HEK293 (cell line): ENCODE measurements around the gene DYNLT2.

Source experiments
- GLIS1 ChIP-seq: fragments of 450-650 bp; formaldehyde crosslinking; IDR thresholded peaks from 2 replicates; pipeline ENCODE4 v1.5.1; 2016; ENCODE audit warnings: missing biosample characterization, missing genetic modification characterization
- KLF16 ChIP-seq: fragments of 450-650 bp; formaldehyde crosslinking; IDR thresholded peaks from 2 replicates; pipeline ENCODE4 v1.5.1; 2017; ENCODE audit warnings: missing biosample characterization, missing genetic modification characterization
- KLF7 ChIP-seq: fragments of 450-650 bp; formaldehyde crosslinking; IDR thresholded peaks from 2 replicates; pipeline ENCODE4 v1.5.1; 2016; ENCODE audit warnings: missing biosample characterization, missing genetic modification characterization, borderline replicate concordance
- KLF9 ChIP-seq: fragments of 450-650 bp; formaldehyde crosslinking; IDR thresholded peaks from 2 replicates; pipeline ENCODE4 v1.5.1; 2016; ENCODE audit warnings: missing biosample characterization, missing genetic modification characterization, low read depth
- SP2 ChIP-seq: fragments of 450-650 bp; formaldehyde crosslinking; IDR thresholded peaks from 2 replicates; pipeline ENCODE4 v1.5.1; 2016; ENCODE audit warnings: missing biosample characterization, missing genetic modification characterization
- SP3 ChIP-seq: fragments of 450-650 bp; formaldehyde crosslinking; IDR thresholded peaks from 2 replicates; pipeline ENCODE4 v1.5.1; 2016; ENCODE audit warnings: missing biosample characterization, missing genetic modification characterization
- ZBTB10 ChIP-seq: fragments of 450-650 bp; formaldehyde crosslinking; IDR thresholded peaks from 2 replicates; pipeline ENCODE4 v1.5.1; 2016; ENCODE audit warnings: missing biosample characterization, missing genetic modification characterization
- ZBTB11 ChIP-seq: fragments of 450-650 bp; formaldehyde crosslinking; conservative IDR thresholded peaks from 2 replicates; pipeline ENCODE4 v1.5.1; 2016; ENCODE audit warnings: low read depth, missing biosample characterization, missing genetic modification characterization
- ZBTB21 ChIP-seq: fragments of 450-650 bp; formaldehyde crosslinking; IDR thresholded peaks from 2 replicates; pipeline ENCODE4 v1.5.1; 2017; ENCODE audit warnings: missing biosample characterization, missing genetic modification characterization
- ZNF121 ChIP-seq: fragments of 450-650 bp; formaldehyde crosslinking; IDR thresholded peaks from 2 replicates; pipeline ENCODE4 v1.5.1; 2016; ENCODE audit warnings: missing biosample characterization, missing genetic modification characterization
- ZNF132 ChIP-seq: fragments of 450-650 bp; formaldehyde crosslinking; IDR thresholded peaks from 2 replicates; pipeline ENCODE4 v1.5.1; 2017; ENCODE audit warnings: missing biosample characterization, missing genetic modification characterization, borderline replicate concordance
- ZNF2 ChIP-seq: fragments of 450-650 bp; formaldehyde crosslinking; IDR thresholded peaks from 2 replicates; pipeline ENCODE4 v1.5.1; 2016; ENCODE audit warnings: missing biosample characterization, missing genetic modification characterization
- ZNF394 ChIP-seq: fragments of 450-650 bp; formaldehyde crosslinking; IDR thresholded peaks from 2 replicates; pipeline ENCODE4 v1.5.1; 2016; ENCODE audit warnings: missing biosample characterization, missing genetic modification characterization, mild to moderate bottlenecking, moderate library complexity, borderline replicate concordance
- ZNF423 ChIP-seq: fragments of 450-650 bp; formaldehyde crosslinking; IDR thresholded peaks from 2 replicates; pipeline ENCODE4 v1.5.1; 2016; ENCODE audit warnings: missing biosample characterization, missing genetic modification characterization
- ZNF621 ChIP-seq: fragments of 450-650 bp; formaldehyde crosslinking; IDR thresholded peaks from 2 replicates; pipeline ENCODE4 v1.5.1; 2017; ENCODE audit warnings: missing biosample characterization, missing genetic modification characterization
- ZNF76 ChIP-seq: fragments of 450-650 bp; formaldehyde crosslinking; IDR thresholded peaks from 2 replicates; pipeline ENCODE4; 2016; ENCODE audit warnings: low read depth, missing biosample characterization, missing genetic modification characterization, borderline replicate concordance
- ZNF776 ChIP-seq: fragments of 450-650 bp; formaldehyde crosslinking; IDR thresholded peaks from 2 replicates; pipeline ENCODE4 v1.5.0; 2017; ENCODE audit warnings: missing biosample characterization, missing genetic modification characterization, borderline replicate concordance
- ZNF777 ChIP-seq: fragments of 450-650 bp; formaldehyde crosslinking; IDR thresholded peaks from 2 replicates; pipeline ENCODE4 v1.5.1; 2017; ENCODE audit warnings: missing biosample characterization, missing genetic modification characterization, borderline replicate concordance
- TF ChIP-seq, protein P1 (sequence below): fragments of 450-650 bp; formaldehyde crosslinking; IDR thresholded peaks from 2 replicates; pipeline ENCODE4 v1.5.1; 2016; ENCODE audit warnings: missing biosample characterization, missing genetic modification characterization
- TF ChIP-seq, protein P2 (sequence below): fragments of 450-650 bp; formaldehyde crosslinking; conservative IDR thresholded peaks from 2 replicates; pipeline ENCODE4 v1.5.1; 2016; ENCODE audit warnings: low read depth, missing biosample characterization, missing genetic modification characterization
- TF ChIP-seq, protein P3 (sequence below): fragments of 450-650 bp; formaldehyde crosslinking; IDR thresholded peaks from 2 replicates; pipeline ENCODE4 v1.5.1; 2016; ENCODE audit warnings: missing biosample characterization, missing genetic modification characterization

DYNLT2 gene

GRCh38 chr6:169701954-169702839, 49.2 kb downstream of the DYNLT2 start, which contains the start of the genes C6orf120 and WDR27 (continued):
- TF ChIP-seq ZNF2 (tag by site-specific recombination) (0 out of 2 replicates have a peak, but pooled peaks have one; percentile 55), ZBTB11 (tag by site-specific recombination) (peak; percentile 93), GLIS1 (peak; percentile 11; the same call in 1 of the 2 replicates), ZNF76 (peak; percentile 28; the same call in 1 of the 2 replicates), KLF7 (tag by site-specific recombination) (peak; percentile 92; the same call in 1 of the 2 replicates), ZNF132 (no peak), ZNF423 (peak; percentile 84), ZNF121 (tag by site-specific recombination) (0 out of 2 replicates have a peak, but pooled peaks have one; percentile 12), ZNF776 (tag by site-specific recombination) (no peak), SP3 (tag by site-specific recombination) (peak; percentile 96), ZNF621 (no peak), KLF9 (peak; percentile 99), SP2 (tag by site-specific recombination) (peak; percentile 94), ZBTB21 (tag by site-specific recombination) (0 out of 2 replicates have a peak, but pooled peaks have one; percentile 54), ZNF394 (tag by site-specific recombination) (peak; percentile 98), ZNF777 (tag by site-specific recombination) (peak; percentile 38; the same call in 1 of the 2 replicates), KLF16 (tag by site-specific recombination) (peak; percentile 93), ZBTB10 (tag by site-specific recombination) (peak; percentile 59)
- TF ChIP-seq, protein P1, sequence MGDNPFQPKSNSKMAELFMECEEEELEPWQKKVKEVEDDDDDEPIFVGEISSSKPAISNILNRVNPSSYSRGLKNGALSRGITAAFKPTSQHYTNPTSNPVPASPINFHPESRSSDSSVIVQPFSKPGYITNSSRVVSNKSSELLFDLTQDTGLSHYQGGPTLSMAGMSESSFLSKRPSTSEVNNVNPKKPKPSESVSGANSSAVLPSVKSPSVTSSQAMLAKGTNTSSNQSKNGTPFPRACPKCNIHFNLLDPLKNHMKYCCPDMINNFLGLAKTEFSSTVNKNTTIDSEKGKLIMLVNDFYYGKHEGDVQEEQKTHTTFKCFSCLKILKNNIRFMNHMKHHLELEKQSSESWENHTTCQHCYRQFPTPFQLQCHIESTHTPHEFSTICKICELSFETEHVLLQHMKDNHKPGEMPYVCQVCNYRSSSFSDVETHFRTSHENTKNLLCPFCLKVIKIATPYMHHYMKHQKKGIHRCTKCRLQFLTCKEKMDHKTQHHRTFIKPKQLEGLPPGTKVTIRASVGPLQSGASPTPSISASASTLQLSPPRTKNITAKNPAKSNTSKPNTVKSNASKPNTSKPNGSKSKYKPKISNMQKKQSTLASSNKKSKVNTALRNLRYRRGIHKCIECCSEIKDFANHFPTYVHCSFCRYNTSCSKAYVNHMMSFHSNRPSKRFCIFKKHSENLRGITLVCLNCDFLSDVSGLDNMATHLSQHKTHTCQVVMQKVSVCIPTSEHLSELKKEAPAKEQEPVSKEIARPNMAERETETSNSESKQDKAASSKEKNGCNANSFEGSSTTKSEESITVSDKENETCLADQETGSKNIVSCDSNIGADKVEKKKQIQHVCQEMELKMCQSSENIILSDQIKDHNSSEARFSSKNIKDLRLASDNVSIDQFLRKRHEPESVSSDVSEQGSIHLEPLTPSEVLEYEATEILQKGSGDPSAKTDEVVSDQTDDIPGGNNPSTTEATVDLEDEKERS (tag by site-specific recombination) = no peak
- TF ChIP-seq, protein P2, sequence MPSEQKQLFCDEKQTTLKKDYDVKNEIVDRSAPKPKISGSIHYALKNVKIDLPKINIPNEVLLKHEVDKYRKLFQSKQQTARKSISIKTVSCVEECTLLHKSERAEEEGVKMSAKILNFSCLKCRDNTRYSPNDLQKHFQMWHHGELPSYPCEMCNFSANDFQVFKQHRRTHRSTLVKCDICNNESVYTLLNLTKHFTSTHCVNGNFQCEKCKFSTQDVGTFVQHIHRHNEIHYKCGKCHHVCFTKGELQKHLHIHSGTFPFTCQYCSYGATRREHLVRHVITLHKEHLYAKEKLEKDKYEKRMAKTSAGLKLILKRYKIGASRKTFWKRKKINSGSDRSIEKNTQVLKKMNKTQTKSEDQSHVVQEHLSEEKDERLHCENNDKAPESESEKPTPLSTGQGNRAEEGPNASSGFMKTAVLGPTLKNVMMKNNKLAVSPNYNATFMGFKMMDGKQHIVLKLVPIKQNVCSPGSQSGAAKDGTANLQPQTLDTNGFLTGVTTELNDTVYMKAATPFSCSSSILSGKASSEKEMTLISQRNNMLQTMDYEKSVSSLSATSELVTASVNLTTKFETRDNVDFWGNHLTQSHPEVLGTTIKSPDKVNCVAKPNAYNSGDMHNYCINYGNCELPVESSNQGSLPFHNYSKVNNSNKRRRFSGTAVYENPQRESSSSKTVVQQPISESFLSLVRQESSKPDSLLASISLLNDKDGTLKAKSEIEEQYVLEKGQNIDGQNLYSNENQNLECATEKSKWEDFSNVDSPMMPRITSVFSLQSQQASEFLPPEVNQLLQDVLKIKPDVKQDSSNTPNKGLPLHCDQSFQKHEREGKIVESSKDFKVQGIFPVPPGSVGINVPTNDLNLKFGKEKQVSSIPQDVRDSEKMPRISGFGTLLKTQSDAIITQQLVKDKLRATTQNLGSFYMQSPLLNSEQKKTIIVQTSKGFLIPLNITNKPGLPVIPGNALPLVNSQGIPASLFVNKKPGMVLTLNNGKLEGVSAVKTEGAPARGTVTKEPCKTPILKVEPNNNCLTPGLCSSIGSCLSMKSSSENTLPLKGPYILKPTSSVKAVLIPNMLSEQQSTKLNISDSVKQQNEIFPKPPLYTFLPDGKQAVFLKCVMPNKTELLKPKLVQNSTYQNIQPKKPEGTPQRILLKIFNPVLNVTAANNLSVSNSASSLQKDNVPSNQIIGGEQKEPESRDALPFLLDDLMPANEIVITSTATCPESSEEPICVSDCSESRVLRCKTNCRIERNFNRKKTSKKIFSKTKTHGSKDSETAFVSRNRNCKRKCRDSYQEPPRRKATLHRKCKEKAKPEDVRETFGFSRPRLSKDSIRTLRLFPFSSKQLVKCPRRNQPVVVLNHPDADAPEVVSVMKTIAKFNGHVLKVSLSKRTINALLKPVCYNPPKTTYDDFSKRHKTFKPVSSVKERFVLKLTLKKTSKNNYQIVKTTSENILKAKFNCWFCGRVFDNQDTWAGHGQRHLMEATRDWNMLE = peak; percentile 81
- TF ChIP-seq, protein P3, sequence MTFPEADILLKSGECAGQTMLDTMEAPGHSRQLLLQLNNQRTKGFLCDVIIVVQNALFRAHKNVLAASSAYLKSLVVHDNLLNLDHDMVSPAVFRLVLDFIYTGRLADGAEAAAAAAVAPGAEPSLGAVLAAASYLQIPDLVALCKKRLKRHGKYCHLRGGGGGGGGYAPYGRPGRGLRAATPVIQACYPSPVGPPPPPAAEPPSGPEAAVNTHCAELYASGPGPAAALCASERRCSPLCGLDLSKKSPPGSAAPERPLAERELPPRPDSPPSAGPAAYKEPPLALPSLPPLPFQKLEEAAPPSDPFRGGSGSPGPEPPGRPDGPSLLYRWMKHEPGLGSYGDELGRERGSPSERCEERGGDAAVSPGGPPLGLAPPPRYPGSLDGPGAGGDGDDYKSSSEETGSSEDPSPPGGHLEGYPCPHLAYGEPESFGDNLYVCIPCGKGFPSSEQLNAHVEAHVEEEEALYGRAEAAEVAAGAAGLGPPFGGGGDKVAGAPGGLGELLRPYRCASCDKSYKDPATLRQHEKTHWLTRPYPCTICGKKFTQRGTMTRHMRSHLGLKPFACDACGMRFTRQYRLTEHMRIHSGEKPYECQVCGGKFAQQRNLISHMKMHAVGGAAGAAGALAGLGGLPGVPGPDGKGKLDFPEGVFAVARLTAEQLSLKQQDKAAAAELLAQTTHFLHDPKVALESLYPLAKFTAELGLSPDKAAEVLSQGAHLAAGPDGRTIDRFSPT (tag by site-specific recombination) = peak; percentile 99
